ENCODE results near the gene GNG4. TPM values are rescaled to one million over a fixed set of nuclear protein-coding genes. Genes with fewer than 3 reads are reported as not detected.

Gene GNG4
- total and polyA plus RNA-seq, 12 donors = 0.04 to 0.15 (median 0.06) TPM; not detected in 9

GRCh38 chr1:235683653-235684052 lies 34.1 kb upstream of the GNG4 start:
- WGBS, 2 donors = 79 to 90% methylated on average over 1 of the region's 1 CpG
- intact Hi-C loops (cut with DNase I) = no loop called here
- DNase-seq (no peak), ATAC-seq (no peak)
- TF ChIP-seq CTCF (IDR thresholded peaks at IDR 0.05) = no peak
- peaks cover 0 to 96% (median 11%) of the 10 kb centered on the region in 9 donors for H3K36me3 ChIP-seq
- H3K27me3 ChIP-seq = no peaks in the 10 kb centered on the region
- no peak overlapping the region for H3K27ac ChIP-seq
- no peaks in the 10 kb centered on the region for H3K9me3 ChIP-seq
- no peaks in the 10 kb centered on the region for H3K4me1 ChIP-seq
- no peak overlapping the region for H3K4me3 ChIP-seq

GRCh38 chr1:235682216-235682615 lies 32.6 kb upstream of the GNG4 start:
- Histone ChIP-seq H3K36me3 (peaks cover 0 to 96% (median 12%) of the 10 kb centered on the region in 9 donors), H3K9me3 (no peaks in the 10 kb centered on the region), H3K27ac (no peak overlapping the region), H3K4me3 (no peak overlapping the region), H3K27me3 (no peaks in the 10 kb centered on the region), H3K4me1 (no peaks in the 10 kb centered on the region)
- WGBS, 2 donors = 97 to 100% methylated on average over 3 of the region's 3 CpGs
- no peak for DNase-seq
- no peak for ATAC-seq
- no peak for TF ChIP-seq CTCF (IDR thresholded peaks at IDR 0.05)
- intact Hi-C loops (cut with DNase I) = no loop called here

- DNase-seq = no peak
- Histone ChIP-seq H3K27me3 (no peaks in the 10 kb centered on the region), H3K9me3 (peaks cover 0 to 10% (median 0%) of the 10 kb centered on the region in 11 donors), H3K4me1 (no peaks in the 10 kb centered on the region), H3K36me3 (peaks cover 0 to 96% (median 27%) of the 10 kb centered on the region in 9 donors), H3K4me3 (no peak overlapping the region), H3K27ac (no peak overlapping the region)
- no peak for TF ChIP-seq CTCF (IDR thresholded peaks at IDR 0.05)
- no peak for ATAC-seq
- 91 to 95% methylated on average over 3 of the region's 3 CpGs for WGBS, 2 donors
- intact Hi-C loops (cut with DNase I) = no loop called here
Observed at GRCh38 chr1:235679644-235680043, 30.1 kb upstream of the GNG4 start.

GRCh38 chr1:235679005-235679404 lies 29.4 kb upstream of the GNG4 start:
- Histone ChIP-seq H3K27me3 (no peaks in the 10 kb centered on the region), H3K36me3 (peaks cover 0 to 96% (median 27%) of the 10 kb centered on the region in 9 donors), H3K27ac (no peak overlapping the region), H3K4me1 (no peaks in the 10 kb centered on the region), H3K4me3 (no peak overlapping the region), H3K9me3 (peaks cover 0 to 10% (median 0%) of the 10 kb centered on the region in 11 donors)
- ATAC-seq (no peak), DNase-seq (no peak)
- no peak for TF ChIP-seq CTCF (IDR thresholded peaks at IDR 0.05)
- intact Hi-C loops (cut with DNase I) = no loop called here
- 89 to 92% methylated on average over 2 of the region's 2 CpGs for WGBS, 2 donors

All from heart right ventricle (tissue), 16 donors.